Activated CD4-positive, alpha-beta T cell treated with anti-CD3 and anti-CD28 coated beads, Interleukin-2, Interleukin-4, amounts not matched to agents 100 ng/mL and 50 ng/mL, durations not matched to agents 16 hours and 8 hours (primary cell): ENCODE data around the gene C12orf57.

Source experiments
- DNase-seq: peaks from one replicate; pipeline ENCODE4 v3.0.0-alpha.2; 2020; ENCODE audit warnings: low spot score

The C12orf57 gene

GRCh38 chr12:6917491-6918231 lies 26.2 kb upstream of the C12orf57 start:
- no peak for DNase-seq

DNA sequence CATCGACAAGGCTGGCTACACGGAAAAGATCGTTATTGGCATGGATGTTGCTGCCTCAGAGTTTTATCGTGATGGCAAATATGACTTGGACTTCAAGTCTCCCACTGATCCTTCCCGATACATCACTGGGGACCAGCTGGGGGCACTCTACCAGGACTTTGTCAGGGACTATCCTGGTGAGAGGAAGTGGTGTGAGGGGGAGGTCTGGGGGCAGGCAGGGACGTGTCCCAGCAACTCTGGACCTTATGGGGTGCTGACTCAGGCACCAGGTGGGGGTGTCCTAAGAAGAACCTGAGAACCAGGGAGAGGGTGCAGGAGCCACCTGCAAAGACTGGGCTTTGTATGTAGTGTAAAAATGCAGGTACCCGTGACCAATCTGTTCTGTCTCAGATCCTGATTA lies 24.2 kb upstream of the C12orf57 start:
- DNase-seq, result no peak

DNA sequence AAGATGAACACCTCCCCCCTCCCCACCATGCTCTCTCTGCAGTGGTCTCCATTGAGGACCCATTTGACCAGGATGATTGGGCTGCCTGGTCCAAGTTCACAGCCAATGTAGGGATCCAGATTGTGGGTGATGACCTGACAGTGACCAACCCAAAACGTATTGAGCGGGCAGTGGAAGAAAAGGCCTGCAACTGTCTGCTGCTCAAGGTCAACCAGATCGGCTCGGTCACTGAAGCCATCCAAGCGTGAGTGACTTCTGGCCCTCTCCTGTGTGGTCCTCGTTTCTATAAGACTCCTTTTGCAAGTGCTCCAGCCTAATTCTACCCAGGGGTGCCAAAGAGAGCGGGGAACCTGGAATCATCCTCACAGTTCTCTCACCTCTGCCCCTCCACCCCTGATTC lies 22.3 kb upstream of the C12orf57 start:
- no peak for DNase-seq

- no peak for DNase-seq
These were observed 21.6 kb upstream of the C12orf57 start for GRCh38 chr12:6921996-6922946.

GRCh38 chr12:6923003-6923732 lies 20.7 kb upstream of the C12orf57 start:
- DNase-seq, result no peak

GRCh38 chr12:6923851-6924250 lies 20.0 kb upstream of the C12orf57 start:
- no peak for DNase-seq

DNA sequence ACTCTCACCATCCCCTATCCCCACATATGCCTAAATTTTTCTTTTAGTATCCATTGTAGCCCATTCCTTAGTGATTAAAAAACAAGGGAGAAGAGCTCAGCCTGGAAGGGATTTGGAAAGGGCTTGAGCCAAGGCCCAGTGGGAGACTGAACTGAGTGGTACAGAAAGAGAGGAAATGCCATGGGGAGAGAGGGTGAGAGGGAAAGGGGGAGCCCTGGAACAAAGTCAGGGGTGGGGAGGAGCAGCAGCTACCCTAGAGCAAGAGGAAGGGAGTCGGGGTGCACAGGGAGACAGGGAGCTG lies 18.6 kb upstream of the C12orf57 start:
- DNase-seq, result no peak

DNA sequence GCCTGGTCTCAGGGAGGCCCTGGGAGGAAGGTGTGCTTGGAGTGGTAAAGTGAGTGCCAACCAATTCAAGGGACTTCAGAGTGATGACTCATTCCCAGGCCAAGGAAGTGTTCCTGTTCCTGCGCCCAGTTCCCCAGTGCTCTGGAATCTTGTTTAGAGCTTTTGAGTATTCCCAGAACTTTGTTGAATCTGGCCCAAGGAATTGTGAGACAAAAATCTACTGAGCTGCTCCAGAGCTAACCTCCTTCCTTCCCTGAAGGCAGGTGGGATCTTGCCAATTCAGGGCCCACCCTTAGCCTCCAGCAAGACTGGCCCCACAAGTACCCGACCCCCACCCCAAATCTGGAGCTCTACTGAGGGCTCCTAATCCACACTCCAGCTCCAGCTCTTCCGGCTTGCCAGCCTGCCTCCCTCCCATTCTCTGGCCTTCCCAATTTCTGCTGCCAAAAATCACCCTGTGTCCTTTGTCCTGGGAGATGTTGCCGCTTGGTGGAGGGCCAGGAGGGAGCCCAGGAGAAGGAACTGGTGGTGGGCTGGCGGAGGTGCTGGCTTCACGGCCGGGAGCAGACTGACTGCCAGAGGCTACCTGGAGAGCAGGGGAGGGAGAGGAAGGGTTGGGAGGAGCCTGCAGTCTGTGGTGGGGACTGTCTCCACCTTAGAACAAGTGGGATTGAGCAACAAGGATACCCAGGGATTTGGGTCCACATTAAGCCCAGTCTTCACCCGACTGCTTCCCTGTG lies 18.1 kb upstream of the C12orf57 start:
- no peak for DNase-seq

DNA sequence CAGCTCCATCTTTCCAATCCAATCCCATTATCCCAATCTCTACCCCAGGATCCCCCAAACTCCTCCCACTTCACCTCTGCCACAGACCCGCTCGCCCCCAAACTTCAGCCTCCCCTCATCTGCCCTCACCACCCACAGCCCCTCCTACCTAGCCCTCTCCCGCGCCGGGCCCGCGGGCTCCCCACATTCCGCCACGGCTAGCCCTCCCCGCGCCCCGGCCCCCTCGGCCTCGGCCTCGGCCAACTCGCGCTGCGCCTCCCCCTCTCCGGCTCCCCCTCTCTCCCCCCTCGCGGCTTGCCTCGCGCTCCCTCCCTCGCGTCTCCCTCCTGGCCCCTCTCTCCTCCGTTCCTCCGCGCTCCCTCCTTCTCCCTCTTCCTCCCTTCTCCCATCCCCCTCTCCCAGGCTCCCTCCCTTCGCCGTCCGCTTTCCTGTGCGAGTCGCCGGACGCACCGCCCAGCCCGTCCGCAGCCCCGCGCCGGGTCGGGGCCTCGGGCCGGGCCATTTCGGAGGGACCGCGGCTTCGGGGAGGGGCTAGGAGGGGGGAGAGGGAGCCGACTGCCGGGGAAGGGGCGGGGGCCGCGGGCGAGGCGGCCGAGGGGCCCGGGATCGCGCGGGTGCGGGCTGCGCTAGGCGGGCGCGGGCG lies 16.3 kb upstream of the C12orf57 start, which contains the start of gene ATN1:
TSS of gene ATN1 (plus strand) at position 581 of the 643 bp plus-strand sequence. CDS start 6,043 bp downstream, outside the sequence.
- no peak for DNase-seq

- DNase-seq, result no peak
These were observed 15.7 kb upstream of the C12orf57 start for GRCh38 chr12:6928022-6928702.

DNA sequence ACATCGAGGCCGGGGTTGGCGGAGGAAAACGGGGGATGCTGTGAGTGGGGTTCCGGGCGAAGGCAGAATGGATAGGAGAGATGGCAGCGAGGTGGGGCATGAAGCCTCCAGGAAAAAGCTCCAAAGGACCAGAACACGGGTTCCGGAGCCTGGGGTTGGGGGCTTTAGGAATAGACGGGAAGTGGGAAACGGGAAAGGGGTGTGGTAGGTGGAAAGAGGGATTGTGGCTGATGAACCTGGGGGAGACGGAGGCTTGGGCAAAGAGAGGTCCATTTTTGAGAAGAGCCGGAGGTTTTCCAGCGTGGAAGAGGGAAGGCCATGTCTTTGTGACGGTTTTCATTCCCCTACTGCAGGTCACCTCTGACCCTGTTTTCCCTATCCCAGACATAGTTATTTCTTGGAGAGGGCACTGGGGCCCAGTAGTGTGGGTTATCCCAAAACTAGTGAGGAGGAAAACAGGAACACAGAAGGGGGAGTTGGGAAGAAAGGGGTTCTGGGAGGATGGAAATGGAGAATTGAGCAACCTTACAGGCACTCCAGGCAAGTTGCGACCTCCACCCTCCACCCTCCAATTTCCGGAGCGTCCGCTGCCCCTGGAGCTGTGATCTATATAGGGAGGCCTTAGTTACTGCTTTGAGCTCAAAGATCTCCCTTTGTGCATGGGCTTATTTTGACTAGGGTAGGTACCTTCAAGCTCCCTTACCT lies 15.0 kb upstream of the C12orf57 start:
- DNase-seq, result no peak

- DNase-seq, result no peak
These were observed 14.1 kb upstream of the C12orf57 start for GRCh38 chr12:6929466-6930452.

DNA sequence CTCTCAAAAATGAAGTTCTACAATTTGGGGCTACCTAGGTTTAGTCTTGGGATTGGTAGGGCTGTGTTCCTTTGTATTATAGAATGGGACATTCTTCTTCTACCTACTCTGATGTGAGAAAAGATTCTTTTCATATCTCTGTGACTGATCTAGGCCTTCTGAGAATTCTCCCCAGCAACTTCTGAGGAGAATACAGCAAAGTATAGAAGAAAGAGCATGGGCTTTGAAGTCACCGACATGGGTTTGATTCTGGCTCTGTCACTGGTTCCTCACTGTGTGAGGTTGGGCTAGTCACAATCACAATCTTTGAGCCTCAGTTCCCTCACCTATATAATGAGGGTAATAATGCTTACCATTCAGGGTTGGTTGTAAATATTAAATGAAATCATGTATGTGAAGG lies 11.1 kb upstream of the C12orf57 start:
- DNase-seq, result no peak

GRCh38 chr12:6934110-6934509 lies 9.7 kb upstream of the C12orf57 start:
- no peak for DNase-seq

- DNase-seq, result no peak
These were observed 8.2 kb upstream of the C12orf57 start for GRCh38 chr12:6935371-6936193.

- DNase-seq, result no peak
These were observed 7.6 kb upstream of the C12orf57 start for GRCh38 chr12:6936194-6936635.

DNA sequence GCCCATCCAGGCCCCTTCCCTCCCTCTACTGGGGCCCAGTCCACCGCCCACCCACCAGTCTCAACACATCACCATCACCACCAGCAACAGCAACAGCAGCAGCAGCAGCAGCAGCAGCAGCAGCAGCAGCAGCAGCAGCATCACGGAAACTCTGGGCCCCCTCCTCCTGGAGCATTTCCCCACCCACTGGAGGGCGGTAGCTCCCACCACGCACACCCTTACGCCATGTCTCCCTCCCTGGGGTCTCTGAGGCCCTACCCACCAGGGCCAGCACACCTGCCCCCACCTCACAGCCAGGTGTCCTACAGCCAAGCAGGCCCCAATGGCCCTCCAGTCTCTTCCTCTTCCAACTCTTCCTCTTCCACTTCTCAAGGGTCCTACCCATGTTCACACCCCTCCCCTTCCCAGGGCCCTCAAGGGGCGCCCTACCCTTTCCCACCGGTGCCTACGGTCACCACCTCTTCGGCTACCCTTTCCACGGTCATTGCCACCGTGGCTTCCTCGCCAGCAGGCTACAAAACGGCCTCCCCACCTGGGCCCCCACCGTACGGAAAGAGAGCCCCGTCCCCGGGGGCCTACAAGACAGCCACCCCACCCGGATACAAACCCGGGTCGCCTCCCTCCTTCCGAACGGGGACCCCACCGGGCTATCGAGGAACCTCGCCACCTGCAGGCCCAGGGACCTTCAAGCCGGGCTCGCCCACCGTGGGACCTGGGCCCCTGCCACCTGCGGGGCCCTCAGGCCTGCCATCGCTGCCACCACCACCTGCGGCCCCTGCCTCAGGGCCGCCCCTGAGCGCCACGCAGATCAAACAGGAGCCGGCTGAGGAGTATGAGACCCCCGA lies 7.0 kb upstream of the C12orf57 start:
- peak; percentile 55 for DNase-seq
